SKM-1 (cell line): ENCODE measurements around the gene LHFPL3.

ENCODE experiments used
- DNase-seq: peaks from one replicate; lab custom pipeline; 2025; ENCODE audit not compliant: unreplicated experiment; lab: John Stamatoyannopoulos, UW

Gene LHFPL3

DNA sequence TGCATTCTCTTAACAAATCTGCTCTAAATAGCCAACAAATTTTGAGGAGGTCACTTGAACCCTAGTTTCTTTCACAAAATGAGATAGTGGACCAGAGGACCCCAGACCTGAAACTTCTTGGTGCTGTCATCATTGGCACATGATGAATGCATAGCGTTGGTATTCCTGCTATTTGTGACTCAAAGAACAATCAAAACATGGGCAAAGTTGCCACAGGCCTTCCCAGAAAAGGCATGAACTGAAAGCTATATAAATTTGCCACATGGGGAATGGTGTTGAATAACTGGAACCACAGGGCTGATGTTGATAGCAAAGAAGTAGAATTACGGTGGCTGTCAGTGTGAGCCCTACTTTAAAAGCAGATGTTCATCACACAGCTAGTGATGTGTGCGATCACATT, 465.8 kb downstream of the LHFPL3 start:
- no peak for DNase-seq

GRCh38 chr7:104794589-104794988, 466.2 kb downstream of the LHFPL3 start:
- no peak for DNase-seq

DNA sequence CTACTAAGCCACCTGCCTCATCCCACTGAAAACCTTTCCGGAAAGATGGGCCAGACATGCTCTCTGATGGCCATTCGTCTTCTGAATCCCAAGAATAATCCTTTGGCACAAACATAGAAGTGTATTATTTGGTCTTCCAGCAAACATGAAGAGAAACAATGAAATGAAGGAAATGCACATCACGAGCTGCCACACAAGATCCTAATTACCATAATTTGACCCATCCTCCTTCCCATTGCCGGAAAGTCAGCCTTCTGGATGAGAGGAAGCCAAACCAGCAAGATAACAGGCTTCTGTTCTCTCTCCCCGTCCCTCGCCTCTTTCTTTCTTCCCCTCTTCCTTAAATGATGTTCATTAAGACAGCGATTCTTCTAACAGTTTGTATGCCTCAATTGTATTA, 466.7 kb downstream of the LHFPL3 start:
- DNase-seq, result no peak

DNA sequence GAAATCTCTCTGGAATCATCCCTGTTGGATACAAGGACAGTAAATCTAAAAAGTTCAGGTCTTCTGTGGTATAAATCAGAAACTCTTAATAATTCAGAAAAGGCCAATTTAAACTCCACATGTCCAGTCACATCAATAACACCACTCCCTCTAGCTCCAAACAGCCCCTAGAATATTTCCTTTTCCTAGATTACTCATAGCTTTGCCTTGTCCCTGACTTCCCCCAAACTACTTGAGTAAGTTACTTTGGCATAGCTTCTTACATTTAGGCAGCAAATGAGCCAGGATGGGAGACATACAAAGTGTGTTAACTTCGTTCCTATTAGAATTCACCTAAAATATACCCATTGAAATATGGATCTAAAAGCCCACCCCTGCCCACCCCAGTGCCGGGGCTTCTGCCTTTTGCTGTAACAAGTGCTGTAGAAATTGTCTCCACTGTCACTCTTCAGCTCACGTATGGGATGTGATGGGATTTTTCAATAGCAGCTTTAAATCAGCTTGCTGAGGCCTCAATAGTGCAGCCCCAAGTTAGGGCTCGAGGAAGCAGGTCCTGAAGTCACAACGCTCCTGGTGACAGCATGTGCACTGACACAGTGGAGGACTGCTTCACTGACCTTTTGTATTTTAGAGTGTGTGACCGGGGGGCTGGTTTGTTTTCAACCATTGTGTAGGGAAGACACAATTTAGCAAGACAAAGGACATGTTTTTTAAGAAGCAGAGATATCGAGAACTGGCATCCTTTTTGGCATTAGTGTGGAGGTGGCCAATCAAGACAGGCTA, 467.4 kb downstream of the LHFPL3 start:
- DNase-seq, result no peak

- no peak for DNase-seq
Observed at GRCh38 chr7:104800307-104800706, 471.9 kb downstream of the LHFPL3 start.

DNA sequence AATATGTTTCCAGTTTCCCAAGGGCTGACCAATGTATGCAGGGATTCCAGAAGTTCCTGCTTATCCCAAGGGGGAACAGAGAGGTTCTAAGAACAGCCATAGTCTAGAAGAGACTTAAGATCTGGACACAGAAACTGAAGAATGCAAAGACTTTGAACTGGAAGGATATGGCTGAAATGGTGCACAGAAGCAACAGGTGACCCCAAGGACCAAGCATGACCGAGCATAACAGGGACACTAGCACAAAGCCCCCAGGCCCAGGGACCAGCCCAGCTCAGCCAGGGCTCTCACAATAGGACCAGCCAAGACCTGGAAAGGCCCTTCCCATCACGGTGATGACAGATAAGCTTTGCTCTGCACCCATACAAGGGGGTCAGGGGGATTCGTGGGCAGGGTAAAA, 472.6 kb downstream of the LHFPL3 start:
- no peak for DNase-seq

DNA sequence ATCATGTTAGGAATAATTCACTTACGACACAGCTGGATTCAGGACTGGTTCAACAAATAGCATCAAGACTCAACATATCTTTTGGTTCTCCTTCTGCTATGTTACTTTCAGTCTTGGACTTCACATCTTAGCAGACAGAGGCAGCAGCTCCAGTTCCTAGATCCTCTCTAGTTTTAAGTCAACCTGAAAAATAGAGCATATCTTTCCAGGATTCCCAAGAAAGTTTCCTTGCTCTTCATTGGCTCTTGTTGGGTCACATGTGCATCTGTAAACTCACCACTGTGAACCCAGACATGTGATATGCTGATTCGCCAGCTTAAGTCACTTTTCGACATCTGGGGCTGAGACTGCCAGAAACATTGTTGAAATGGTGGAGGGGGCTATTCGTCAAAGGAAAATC, 475.5 kb downstream of the LHFPL3 start:
- DNase-seq, result no peak

DNA sequence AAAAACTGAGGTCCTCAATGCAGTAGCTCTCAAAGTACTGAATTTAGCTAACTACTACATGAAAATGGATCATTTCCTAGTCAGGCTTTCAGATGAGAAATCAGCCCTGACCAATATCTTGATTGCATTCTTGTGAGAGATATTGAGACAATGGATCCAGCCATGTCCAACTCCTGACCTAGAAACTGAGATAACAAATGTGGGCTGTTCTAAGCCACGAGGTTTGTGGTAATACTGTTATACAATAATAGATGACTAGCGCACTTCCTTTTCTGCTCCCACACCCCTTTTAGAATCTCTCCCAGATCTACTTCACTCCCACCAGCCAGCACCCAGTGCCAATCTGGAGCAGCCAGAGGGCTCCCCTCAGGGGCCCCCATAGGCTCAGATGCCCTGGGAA, 476.3 kb downstream of the LHFPL3 start:
- no peak for DNase-seq

GRCh38 chr7:104805449-104806317, 477.3 kb downstream of the LHFPL3 start:
- DNase-seq, result no peak

- no peak for DNase-seq
Observed at GRCh38 chr7:104807671-104808070, 479.3 kb downstream of the LHFPL3 start.

- no peak for DNase-seq
Observed at GRCh38 chr7:104809906-104810305, 481.5 kb downstream of the LHFPL3 start.

DNA sequence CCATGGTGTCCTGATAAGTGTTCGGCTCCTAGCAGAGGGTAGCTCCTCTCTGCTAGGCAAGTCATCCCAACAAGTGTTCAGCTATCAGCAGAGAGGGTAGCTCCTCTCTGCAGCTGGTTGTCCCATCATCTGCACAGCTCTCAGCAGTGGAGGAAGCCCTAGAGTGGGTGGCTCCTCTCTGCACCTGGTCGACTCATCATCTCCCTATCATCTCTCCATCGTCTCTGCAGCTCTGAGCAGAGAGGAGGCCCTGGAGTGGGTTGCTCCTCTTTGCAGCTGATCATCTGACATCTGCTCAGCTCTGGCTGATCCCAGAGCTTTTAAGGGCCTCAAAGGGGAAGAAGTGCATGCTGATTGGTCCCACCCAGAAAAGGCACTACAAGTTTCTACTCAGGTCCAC, 485.7 kb downstream of the LHFPL3 start:
- DNase-seq, result no peak

DNA sequence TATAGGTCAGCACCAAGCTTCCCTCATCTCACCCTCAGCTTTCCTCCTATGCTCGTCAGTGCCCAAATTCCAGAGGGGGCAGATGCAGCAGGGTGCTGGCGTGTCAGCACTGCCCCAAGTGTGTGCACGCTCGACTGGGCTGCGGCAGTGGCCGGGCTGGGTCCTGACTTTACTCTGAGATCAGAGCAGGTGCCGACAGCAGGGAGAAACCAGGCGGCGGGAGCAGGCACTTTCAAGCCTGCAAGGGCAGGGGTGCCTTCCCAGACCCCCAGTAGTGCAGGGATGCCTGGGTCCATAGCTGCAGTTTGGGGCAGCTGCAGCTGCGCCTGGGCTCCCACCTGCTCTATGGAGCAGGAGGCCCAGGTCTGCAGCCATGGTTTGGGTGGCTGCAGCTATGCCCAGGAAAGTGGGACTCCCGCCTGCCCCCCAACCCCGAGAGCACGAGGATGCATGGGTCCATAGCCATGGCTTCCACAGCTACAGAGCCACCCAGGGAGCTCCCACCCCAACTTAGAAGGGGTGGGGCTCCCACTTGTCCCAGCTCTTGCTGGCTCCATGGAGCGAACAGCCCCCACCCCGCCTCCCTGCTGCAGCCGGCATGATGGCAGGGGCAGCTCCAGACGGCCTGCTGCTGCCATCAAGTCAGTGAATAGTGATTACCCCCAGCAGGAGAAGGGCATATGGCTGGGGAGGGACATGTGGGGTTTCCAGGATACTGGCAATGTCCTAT, 486.4 kb downstream of the LHFPL3 start:
- DNase-seq, result no peak

- DNase-seq, result no peak
Observed at GRCh38 chr7:104816537-104816936, 488.1 kb downstream of the LHFPL3 start.

GRCh38 chr7:104818961-104819880, 490.8 kb downstream of the LHFPL3 start:
- no peak for DNase-seq

- DNase-seq, result no peak
Observed at GRCh38 chr7:104820836-104821535, 492.6 kb downstream of the LHFPL3 start.

GRCh38 chr7:104823177-104823576, 494.8 kb downstream of the LHFPL3 start:
- DNase-seq, result no peak

- no peak for DNase-seq
Observed at GRCh38 chr7:104825099-104825498, 496.7 kb downstream of the LHFPL3 start.

DNA sequence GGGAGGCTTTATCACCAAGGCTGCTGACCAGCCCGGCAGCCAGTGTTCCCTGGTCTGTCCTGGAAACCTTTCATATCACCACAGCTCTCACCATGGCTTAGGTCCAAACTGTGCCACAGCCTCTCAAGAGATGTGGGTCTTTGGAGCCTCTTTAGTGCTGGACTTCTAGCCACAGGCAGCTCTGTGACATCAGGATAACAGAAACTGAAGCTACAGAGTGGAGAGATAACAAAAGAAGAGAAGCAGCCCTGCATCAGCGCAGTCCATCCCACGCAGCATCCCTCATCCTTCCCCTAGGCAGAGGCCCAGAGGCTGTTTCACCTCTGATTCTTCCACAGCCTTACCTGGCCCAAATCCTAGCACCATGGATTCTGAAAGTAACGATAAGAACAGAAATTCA, 497.7 kb downstream of the LHFPL3 start:
- DNase-seq, result no peak

DNA sequence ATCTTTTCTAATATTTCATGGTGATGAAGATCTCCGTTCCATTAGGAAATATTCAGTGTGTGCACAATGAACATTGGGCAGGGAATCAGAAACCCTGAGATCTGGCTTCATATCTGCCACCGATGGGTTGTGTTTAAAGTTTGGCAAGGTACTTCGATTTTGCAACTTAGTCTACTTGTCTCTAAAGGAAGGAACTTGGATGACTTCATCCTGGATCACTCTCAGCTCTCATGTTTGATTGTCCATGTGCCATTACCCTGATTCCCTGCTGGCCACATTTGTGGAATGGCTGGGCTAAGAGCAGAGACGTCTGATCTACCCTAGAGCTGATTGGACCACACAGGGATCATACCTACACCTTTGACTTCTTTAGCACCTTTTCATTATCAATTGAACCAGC, 508.6 kb downstream of the LHFPL3 start:
- DNase-seq, result no peak
